Measurements from ENCODE around the gene HCN1.
"Not testable (repeated sequence)": the region's sequence is repeated elsewhere in the genome, so short reads cannot be mapped to it uniquely, and the experiment has no call there.

HCN1 gene

DNA sequence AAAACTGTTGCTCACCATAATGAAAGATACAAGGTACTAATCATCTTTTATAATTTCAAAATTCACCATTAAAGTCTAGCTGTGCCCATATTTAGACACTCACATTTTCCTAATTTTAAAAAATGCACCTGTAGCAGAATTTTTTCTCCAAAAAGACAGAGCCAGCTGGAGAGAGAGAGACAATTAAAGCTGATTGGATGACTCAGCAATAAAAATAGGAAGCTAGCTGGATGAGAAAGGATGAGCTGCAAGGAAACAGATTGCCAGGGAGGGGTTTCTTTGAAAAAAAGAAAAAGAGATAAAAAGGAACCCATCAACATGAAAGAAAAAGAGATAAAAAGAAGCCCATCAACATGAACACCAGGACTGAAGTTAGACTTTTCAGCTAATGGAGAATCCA is 73.8 kb downstream of the HCN1 start:
- DNase-seq (ENCODE audit: extremely low read depth in 1 of 2, low read depth in 1 of 2): no peak

DNA sequence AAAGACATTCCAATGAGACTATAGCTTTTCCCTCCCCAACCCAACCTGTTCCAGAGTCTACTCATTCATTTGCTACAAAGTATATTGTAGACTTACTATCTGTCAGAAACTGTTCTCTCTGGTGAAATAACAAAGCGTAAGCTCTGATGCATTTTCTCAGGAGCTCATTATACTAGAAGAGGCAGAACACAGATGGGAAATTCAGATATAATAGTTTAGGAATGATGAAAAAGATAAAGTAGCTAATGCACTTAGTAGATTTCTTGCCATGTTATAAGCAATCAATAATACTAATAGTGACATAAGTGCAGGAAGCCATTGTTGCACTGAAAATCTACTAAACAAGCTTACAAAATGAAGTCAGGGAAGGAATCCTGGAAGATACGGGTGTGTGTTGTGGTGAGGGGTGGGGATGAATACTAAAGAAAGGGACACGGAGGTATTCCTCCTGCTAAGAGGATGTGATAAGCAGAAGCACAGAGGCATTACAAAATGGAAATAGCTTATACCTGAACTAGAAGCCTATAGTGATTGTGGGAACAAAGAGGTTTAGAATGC is 78.2 kb downstream of the HCN1 start:
- DNase-seq (ENCODE audit: extremely low read depth in 1 of 2, low read depth in 1 of 2): no peak

DNA sequence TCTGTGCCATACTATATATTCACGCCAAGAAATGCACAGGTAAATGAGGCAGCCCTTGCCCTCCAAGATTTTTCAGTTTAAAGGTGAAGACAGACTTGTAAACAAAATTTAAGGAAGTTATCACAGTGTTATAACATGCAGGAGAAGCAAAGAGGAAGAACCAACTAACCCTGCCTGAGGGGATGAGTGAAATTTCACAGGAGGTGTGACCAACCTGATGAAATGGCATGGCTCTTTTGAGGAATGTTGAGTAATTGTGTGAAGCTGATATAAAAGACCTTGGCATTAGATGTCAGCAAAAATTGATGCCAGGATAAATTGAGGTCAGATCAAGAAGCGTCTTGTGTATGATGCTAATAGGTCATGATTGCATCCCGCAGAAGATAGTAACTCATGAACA is 86.5 kb downstream of the HCN1 start:
- DNase-seq (ENCODE audit: extremely low read depth in 1 of 2, low read depth in 1 of 2): no peak

DNA sequence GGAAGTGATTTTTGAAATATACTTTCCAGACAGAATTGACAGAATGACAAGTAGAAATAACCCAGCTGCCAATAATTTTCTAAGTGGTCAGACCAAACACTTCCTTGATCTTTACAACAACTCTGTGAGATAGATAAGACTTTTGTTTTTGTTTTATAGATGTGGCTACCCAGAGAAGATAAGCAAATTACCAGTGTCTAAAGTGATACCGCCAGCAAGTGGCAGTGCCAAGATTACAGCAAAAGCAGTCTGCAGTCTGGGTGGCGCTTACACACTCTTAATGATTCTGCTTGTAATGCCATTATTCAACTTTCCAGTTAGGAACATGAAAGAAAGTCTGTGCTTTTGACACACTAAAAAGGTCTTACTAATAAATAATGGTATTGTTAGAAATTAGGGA is 92.1 kb downstream of the HCN1 start:
- DNase-seq (ENCODE audit: extremely low read depth in 1 of 2, low read depth in 1 of 2): no peak

DNA sequence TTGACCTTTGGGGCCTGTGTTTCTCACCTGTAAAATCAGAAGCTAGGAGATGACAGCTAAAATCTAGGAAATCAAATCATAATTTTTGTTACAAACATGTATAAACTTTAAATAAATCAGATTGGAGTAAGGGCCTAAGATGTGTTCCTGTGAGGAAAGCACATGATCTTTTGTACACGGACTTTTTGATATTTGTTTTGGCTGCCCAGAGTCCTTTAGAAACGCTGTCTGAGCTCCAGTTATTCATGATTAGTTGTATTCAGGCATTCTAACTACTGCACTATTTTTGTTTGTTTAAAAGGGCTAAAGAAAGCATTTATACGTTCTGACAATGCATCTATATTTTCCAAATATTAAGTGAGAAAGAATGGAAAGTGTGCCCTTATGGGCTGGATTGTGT is 94.8 kb downstream of the HCN1 start:
- DNase-seq (ENCODE audit: extremely low read depth in 1 of 2, low read depth in 1 of 2): no peak

DNA sequence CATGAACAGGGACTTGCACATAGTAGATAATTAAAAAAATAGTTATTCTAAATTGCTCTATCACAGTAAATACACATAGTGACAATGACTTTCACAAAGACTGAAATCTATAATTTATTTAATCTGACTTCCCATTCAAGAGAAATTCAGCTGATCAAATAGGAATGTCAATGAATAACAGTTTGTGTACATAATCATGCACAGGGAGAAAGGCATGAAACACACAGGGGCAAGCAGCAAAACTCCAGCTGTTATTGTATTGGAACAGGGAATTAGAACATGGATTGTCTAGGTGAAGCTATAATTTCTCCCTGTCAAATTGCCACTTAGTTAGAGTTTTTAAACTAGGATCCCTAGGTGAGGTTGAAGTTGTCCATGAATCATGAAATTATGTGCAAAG is 99.9 kb downstream of the HCN1 start:
- DNase-seq (ENCODE audit: extremely low read depth in 1 of 2, low read depth in 1 of 2): no peak

DNA sequence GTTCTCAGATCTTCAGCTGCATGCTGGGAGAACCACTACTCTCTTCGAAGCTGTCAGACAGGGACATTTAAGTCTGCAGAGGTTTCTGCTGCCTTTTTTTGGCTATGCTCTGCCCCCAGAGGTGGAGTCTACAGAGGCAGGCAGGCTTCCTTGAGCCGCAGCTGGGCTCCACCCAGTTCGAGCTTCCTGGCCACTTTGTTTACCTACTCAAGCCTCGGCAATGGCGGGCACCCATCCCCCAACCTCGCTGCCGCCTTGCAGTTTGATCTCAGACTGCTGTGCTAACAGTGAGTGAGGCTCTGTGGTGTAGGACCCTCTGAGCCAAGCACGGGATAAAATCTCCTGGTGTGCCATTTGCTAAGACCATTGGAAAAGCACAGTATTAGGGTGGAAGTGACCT is 110.2 kb downstream of the HCN1 start:
- DNase-seq (ENCODE audit: extremely low read depth in 1 of 2, low read depth in 1 of 2): not testable (repeated sequence)

DNA sequence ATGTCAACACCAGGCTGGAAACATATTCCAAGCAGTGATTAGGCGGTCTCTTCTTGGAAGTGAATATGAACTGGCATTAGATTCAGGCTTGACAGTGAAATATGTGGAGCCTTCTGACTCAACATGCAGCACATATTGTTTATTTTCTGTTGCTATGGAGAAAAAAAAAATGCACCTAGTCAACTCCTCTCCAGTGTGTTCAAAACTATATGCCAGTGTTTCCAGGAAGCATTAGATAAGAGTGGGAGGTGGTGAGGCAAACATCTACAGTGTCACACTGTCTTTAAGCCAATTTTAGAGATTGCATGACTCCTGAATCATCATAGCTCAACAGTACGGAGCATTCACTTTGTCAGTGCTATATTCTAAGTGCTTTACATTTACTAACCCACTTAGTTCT is 117.9 kb downstream of the HCN1 start:
- DNase-seq (ENCODE audit: extremely low read depth in 1 of 2, low read depth in 1 of 2): no peak

DNA sequence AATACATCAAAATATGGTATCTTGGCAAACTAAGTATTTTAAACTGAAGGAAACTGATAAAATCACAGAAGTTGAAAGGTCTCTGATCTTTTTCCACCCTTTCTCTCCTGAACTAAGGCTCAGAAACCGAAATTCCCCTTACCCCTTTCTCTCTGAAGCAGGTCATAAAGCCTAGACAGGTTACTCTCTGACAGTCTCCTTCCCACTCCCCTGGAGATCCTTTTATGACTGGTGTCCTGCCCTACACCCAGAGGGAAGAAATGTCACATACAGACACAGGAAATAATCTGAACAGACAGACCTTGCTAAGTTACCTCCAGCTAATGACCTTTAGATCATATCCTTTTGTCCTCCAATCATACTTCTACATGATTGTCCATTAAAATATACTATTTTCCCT is 127.4 kb downstream of the HCN1 start:
- DNase-seq (ENCODE audit: extremely low read depth in 1 of 2, low read depth in 1 of 2): no peak

DNA sequence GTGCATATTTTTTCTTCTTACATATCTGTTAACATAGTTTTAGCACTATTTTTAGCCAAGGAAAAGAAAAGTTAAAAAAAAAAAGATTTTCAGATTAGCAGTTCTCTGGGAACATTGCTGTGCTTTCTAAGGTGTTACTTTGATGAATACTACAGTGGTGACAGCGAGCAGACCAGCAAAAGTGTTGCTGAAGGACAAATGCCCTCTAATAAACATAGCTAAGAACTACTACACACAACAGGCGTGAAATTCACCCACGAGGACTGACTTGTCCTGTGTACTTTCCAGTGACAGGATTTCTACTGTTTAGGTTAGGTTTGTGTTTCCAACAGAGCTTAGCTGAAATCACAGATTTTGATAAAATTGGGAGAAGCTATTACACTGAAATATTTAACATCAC is 153.8 kb downstream of the HCN1 start:
- no peak for DNase-seq (ENCODE audit: extremely low read depth in 1 of 2, low read depth in 1 of 2)

DNA sequence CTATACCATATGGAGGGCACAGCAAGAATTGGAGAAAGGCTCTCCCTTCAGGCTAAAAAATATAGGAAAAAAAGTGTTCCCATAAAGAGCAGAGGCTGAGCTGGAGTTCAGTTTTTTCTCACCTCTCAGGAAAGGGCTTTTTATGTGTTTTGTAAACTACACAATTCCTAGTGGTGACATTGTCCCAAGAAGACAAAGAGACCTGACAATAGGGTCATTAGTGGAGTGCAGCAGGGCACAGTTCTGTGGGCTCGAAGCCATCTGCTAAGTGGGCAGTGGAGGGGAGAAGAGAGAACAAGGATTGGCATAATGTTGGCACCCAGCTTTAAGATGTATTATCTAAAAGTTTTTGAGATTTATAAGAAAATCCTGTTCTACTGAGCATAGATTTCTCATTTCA is 162.5 kb downstream of the HCN1 start:
- DNase-seq (ENCODE audit: extremely low read depth in 1 of 2, low read depth in 1 of 2): no peak

DNA sequence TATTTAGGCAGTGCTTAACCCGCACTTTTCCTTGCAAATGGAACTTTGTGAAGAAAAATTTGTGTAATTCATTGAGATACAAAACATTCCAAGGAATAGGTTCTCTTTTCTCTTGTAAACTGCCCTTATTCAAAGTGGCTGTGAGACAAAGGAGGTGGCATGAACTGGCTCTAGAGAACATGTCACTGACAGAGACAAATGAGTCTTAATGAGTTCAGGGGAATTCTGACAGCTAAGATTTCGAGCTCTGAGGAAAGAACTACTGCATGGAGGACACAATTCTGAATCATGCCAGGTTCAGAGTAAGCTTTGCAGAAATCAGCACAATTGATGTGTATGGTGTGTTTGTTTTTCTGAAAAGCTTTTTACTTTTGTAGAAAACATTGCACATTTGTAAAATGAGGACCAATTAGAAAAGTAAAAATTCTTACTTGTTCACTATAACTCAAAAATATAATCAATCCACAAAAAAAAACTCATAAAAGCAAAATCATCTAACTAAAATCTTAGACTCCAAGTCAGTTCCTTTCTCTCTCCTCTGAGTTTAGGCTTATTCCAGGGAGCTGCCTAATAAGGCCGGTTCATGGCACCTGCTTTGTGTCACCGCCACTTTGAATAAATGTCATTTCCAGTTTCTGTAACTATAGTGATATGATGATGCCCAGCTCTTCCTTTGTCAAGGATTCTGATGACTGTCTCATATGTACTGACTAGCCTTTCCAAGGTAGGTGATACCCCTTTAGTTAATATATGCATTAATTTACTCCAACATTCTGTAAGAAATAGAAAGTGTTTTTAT is 163.2 kb downstream of the HCN1 start:
- no peak for DNase-seq (ENCODE audit: extremely low read depth in 1 of 2, low read depth in 1 of 2)

DNA sequence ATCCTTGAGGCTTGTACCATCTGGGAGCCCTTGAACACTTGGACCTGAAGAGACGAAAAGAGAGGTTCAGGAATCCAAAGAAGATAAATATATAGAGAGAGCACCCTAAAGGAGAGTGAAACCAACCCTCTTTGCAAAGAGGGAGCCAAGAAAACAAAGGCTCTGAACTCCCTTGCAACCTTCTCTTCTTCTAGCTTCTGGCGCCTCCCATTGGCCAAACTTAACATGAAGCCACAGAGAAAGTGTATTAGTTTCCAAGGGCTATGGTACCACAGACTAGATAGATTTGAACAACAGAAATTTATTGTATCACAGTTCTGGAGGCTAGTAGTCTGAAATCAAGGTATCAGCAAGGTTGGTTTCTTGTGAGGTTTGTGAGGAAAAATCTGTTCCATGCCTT is 175.1 kb downstream of the HCN1 start:
- DNase-seq (ENCODE audit: extremely low read depth in 1 of 2, low read depth in 1 of 2): no peak

DNA sequence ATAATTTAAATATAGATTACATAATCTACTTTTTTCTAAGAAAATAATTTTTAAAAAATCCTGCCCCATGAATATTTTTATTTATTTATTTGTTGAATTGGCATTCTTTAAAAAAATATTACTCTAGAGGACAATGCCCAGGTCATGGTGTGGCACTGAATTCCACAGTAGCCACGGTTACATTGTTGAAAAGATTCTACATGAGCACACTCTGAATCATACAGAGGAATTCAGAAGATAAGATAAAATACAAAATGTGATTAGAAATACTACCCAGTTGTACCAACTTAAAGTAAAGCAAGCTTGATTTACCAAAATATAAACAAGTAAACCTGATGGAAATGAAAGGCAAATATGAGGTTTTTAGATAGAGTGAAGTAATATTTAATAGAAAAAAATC is 183.7 kb downstream of the HCN1 start:
- DNase-seq (ENCODE audit: extremely low read depth in 1 of 2, low read depth in 1 of 2): no peak

DNA sequence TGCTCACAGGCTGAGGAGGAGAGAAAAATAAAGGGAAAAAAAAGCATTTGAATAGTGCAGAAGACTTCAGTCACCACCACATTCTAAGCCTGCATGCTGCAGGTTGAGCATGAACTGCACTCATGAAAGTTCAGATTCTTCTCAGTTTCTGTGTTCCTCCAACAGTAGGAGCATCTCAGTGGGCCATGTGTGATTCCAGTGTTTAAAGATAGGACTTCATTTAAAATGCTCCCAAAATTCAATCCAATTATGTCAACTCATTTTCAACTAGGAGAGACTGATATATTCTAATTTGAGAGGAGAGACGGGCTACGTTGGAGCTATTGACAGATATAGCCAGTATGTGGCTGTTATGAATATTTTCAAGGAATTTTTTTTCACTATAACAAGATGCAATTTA is 186.8 kb downstream of the HCN1 start:
- DNase-seq (ENCODE audit: extremely low read depth in 1 of 2, low read depth in 1 of 2): no peak

DNA sequence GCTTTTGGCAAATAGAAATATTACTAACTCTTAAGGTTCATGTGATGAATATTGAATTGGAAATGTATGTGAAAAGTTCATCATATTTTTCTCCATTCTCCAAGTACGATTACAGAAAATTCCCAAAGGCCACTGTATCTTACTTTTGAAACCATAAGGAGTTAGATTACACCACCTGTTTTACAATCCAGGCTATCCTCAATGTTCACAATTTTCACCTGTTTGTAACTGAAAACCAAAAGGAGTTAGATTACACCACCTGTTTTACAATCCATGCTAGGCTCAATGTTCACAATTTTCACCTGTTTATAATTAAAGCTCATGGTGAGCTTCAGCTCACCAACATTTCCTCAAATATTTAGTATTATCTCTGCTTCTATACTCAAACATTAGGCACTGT is 188.0 kb downstream of the HCN1 start:
- no peak for DNase-seq (ENCODE audit: extremely low read depth in 1 of 2, low read depth in 1 of 2)

DNA sequence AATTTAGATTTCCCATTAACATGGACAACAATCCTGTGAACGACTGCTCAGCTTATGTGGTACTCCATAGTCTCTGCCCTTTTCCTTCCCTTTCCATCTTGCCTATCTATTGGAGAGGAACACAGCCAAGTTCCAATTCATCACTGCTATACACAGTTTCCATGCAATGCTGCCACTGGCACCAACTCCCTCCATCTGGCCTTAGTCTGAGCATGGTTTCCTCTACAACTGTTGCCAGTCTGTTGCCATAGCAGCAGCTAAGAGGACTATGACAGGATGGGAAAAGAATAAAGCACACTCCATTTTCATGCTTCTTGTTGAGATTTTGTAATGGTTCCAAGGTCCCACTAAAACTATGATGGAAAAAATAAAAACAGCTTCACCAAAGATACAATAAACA is 189.0 kb downstream of the HCN1 start:
- DNase-seq (ENCODE audit: extremely low read depth in 1 of 2, low read depth in 1 of 2): no peak

DNA sequence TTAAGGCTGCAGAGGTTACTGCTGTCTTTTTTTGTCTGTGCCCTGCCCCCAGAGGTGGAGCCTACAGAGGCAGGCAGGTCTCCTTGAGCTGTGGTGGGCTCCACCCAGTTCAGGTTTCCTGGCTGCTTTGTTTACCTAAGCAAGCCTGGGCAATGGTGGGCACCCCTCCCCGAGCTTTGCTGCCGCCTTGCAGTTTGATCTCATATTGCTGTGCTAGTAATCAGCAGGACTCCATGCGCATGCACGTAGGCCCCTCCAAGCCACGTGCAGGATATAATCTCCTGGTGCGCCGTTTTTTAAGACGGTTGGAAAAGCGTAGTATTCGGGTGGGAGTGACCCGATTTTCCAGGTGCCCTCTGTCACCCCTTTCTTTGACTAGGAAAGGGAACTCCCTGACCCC is 197.2 kb downstream of the HCN1 start:
- DNase-seq (ENCODE audit: extremely low read depth in 1 of 2, low read depth in 1 of 2): not testable (repeated sequence)

DNA sequence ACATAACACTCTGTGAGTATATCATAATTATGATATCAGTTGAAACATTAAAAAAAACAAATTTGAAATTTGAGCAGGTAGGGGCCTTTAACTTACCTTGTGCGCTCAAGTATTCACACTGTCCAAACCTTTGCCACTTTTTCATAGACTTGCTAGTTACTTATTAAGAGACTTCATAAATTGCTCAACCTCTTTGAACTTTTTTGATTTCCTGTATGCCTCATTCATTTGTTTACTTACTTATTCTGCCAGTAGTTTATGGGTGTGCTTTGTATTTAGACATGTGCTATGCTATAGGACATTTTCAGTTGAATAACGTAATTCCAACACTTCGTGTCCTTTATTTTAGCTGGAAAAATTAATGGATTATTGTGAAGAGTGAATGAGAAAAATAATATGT is 204.8 kb downstream of the HCN1 start:
- DNase-seq (ENCODE audit: extremely low read depth in 1 of 2, low read depth in 1 of 2): no peak

DNA sequence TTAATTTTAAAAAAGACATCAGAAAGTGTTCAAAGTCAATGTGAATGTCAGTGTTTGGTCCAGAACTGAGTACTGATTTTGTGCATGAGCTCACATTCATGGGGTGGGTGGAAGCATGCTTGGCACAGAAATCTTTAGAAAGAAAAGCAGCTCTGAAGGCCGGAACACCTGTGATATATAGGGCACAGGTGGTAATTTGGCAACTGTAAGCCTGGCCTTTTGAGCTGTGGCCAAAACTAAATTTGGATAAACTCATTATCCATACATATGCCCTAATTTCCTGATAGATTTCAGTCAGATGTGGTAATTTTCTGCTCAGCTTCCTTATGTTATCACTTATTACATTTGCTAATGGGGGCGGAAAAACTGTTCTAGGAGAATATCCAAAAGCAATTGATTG is 211.4 kb downstream of the HCN1 start:
- DNase-seq (ENCODE audit: extremely low read depth in 1 of 2, low read depth in 1 of 2): no peak

DNA sequence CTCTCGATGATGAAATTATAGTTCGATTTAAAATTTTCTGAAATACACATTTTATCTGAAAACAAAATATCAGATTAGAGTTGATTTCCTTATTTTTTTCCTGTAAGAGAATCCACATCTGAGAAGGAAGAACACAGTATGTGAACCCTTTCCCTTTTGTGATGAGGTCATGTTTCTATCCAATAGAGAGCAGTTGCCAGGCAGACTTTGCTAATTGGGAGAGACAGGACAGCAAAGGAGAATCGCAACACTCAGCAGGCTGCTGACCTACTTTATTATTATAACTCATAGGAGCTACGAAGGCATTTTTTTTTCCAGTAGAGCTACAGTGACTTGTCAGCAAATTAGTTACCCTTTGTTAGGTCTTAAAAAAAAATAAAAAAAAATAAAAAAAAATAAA is 242.1 kb downstream of the HCN1 start:
- no peak for DNase-seq (ENCODE audit: extremely low read depth in 1 of 2, low read depth in 1 of 2)

DNA sequence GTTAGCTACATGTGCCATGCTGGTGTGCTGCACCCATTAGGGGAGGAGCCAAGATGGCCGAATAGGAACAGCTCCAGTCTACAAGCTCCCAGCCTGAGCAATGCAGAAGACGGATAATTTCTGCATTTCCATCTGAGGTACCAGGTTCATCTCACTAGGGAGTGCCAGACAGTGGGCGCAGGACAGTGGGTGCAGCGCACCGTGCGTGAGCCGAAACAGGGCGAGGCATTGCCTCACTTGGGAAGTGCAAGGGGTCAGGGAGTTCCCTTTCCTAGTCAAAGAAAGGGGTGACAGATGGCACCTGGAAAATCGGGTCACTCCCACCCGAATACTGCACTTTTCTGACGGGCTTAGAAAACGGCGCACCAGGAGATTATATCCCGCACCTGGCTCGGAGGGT is 251.3 kb downstream of the HCN1 start:
- not testable (repeated sequence) for DNase-seq (ENCODE audit: extremely low read depth in 1 of 2, low read depth in 1 of 2)

DNA sequence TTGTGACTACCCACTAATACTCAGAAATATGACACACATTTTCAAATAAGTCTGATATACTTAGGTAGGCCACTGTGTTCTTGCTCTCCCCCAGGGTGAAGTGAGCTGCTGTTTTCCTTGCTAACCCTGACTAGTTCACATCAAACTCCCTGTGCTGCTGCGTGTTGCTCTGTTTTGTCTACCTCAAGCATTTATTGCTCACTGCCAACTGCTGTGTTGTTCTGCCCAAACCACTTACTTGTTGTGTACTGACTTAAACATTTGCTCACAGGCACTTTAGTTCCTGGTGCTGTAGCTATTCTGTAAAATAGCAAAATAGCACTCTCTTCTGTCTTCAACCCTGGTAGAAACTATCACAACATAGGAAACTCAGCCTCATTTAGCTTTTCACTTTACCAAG is 255.7 kb downstream of the HCN1 start:
- no peak for DNase-seq (ENCODE audit: extremely low read depth in 1 of 2, low read depth in 1 of 2)
